ENCODE results near the gene LDHD.

- TF ChIP-seq ZNF274 (IDR thresholded peaks at IDR 0.05; ENCODE audit: low read depth, low read length) (no peak), YY1 (IDR thresholded peaks at IDR 0.05; ENCODE audit: insufficient read depth, insufficient read length) (no peak), SUZ12 (IDR thresholded peaks at IDR 0.05; ENCODE audit: extremely low read depth, insufficient read depth, insufficient read length) (no peak)
These were observed 49.6 kb downstream of the LDHD start for GRCh38 chr16:75066861-75067447.

All from NT2/D1 (cell line).